Liver (tissue), 3 donors: Measurements from ENCODE around the gene FBXO44.

ENCODE experiments used
- ATF3 ChIP-seq: IDR thresholded peaks from 2 replicates; pipeline ENCODE4 v1.6.1; 2016; ENCODE audit warnings: antibody characterized with exemption
- EGR1 ChIP-seq, 2 donors: IDR thresholded peaks; 2 replicates each; pipeline ENCODE4 v1.6.1; 2016 to 2018; ENCODE audit warnings: antibody characterized with exemption in 2 of 2, low read depth in 2 of 2
- FOXA1 ChIP-seq: IDR thresholded peaks from 2 replicates; pipeline ENCODE4 v1.6.1; 2016; ENCODE audit warnings: antibody characterized with exemption
- GABPA ChIP-seq, 2 donors: IDR thresholded peaks in 1 of 2; conservative IDR thresholded peaks in 1 of 2; 2 replicates each; pipeline ENCODE4 v1.6.1; 2016; ENCODE audit warnings: antibody characterized with exemption in 2 of 2, mild to moderate bottlenecking in 1 of 2, moderate library complexity in 1 of 2
- HNF4A ChIP-seq, 2 donors: conservative IDR thresholded peaks; 2 replicates each; pipeline ENCODE4 v1.6.1; 2016; ENCODE audit warnings: antibody characterized with exemption in 2 of 2, mild to moderate bottlenecking in 2 of 2
- JUND ChIP-seq, 2 donors: IDR thresholded peaks; 2 replicates each; pipeline ENCODE4 v1.6.1; 2016; ENCODE audit warnings: antibody characterized with exemption in 2 of 2
- MAX ChIP-seq: IDR thresholded peaks from 2 replicates; pipeline ENCODE4 v1.6.1; 2016; ENCODE audit warnings: antibody characterized with exemption
- RAD21 ChIP-seq, 2 donors: IDR thresholded peaks; 2 replicates each; pipeline ENCODE4 v1.6.1; 2016; ENCODE audit warnings: antibody characterized with exemption in 2 of 2, mild to moderate bottlenecking in 2 of 2
- RXRA ChIP-seq, 2 donors: IDR thresholded peaks; 2 replicates each; pipeline ENCODE4 v1.6.1; 2017 to 2018; ENCODE audit warnings: antibody characterized with exemption in 2 of 2, mild to moderate bottlenecking in 1 of 2
- SP1 ChIP-seq: IDR thresholded peaks from 2 replicates; pipeline ENCODE4 v1.6.1; 2018; ENCODE audit warnings: antibody characterized with exemption, mild to moderate bottlenecking
- TAF1 ChIP-seq: conservative IDR thresholded peaks from 2 replicates; pipeline ENCODE4 v1.6.1; 2016; ENCODE audit warnings: antibody characterized with exemption, mild to moderate bottlenecking
- TF ChIP-seq, protein P1 (sequence below): fragments of 150-350 bp; IDR thresholded peaks from 2 replicates; pipeline ENCODE4 v1.5.1; 2017; ENCODE audit warnings: improper control_type of control experiment, low read depth, low read length; ENCODE audit not compliant: missing input control
- TF ChIP-seq, protein P2 (sequence below): IDR thresholded peaks from 2 replicates; pipeline ENCODE4 v1.6.1; 2016; ENCODE audit warnings: antibody characterized with exemption, mild to moderate bottlenecking
- donor health status: healthy.
- donor health status: healthy.

- no peak for TF ChIP-seq JUND (IDR thresholded peaks at IDR 0.05)
- TF ChIP-seq, protein P1, sequence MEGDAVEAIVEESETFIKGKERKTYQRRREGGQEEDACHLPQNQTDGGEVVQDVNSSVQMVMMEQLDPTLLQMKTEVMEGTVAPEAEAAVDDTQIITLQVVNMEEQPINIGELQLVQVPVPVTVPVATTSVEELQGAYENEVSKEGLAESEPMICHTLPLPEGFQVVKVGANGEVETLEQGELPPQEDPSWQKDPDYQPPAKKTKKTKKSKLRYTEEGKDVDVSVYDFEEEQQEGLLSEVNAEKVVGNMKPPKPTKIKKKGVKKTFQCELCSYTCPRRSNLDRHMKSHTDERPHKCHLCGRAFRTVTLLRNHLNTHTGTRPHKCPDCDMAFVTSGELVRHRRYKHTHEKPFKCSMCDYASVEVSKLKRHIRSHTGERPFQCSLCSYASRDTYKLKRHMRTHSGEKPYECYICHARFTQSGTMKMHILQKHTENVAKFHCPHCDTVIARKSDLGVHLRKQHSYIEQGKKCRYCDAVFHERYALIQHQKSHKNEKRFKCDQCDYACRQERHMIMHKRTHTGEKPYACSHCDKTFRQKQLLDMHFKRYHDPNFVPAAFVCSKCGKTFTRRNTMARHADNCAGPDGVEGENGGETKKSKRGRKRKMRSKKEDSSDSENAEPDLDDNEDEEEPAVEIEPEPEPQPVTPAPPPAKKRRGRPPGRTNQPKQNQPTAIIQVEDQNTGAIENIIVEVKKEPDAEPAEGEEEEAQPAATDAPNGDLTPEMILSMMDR, result no peak
- no peak for TF ChIP-seq TAF1
- TF ChIP-seq MAX, result no peak
- TF ChIP-seq, protein P2, sequence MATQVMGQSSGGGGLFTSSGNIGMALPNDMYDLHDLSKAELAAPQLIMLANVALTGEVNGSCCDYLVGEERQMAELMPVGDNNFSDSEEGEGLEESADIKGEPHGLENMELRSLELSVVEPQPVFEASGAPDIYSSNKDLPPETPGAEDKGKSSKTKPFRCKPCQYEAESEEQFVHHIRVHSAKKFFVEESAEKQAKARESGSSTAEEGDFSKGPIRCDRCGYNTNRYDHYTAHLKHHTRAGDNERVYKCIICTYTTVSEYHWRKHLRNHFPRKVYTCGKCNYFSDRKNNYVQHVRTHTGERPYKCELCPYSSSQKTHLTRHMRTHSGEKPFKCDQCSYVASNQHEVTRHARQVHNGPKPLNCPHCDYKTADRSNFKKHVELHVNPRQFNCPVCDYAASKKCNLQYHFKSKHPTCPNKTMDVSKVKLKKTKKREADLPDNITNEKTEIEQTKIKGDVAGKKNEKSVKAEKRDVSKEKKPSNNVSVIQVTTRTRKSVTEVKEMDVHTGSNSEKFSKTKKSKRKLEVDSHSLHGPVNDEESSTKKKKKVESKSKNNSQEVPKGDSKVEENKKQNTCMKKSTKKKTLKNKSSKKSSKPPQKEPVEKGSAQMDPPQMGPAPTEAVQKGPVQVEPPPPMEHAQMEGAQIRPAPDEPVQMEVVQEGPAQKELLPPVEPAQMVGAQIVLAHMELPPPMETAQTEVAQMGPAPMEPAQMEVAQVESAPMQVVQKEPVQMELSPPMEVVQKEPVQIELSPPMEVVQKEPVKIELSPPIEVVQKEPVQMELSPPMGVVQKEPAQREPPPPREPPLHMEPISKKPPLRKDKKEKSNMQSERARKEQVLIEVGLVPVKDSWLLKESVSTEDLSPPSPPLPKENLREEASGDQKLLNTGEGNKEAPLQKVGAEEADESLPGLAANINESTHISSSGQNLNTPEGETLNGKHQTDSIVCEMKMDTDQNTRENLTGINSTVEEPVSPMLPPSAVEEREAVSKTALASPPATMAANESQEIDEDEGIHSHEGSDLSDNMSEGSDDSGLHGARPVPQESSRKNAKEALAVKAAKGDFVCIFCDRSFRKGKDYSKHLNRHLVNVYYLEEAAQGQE, result no peak
- no peak for TF ChIP-seq RAD21 (IDR thresholded peaks at IDR 0.05)
- no peak for TF ChIP-seq EGR1 (IDR thresholded peaks at IDR 0.05; ENCODE audit: low read depth in 2 of 2)
- TF ChIP-seq SP1, result no peak
- no peak for TF ChIP-seq RXRA (IDR thresholded peaks at IDR 0.05)
- no peak for TF ChIP-seq HNF4A (conservative IDR thresholded peaks at IDR 0.05)
- no peak for TF ChIP-seq ATF3
- TF ChIP-seq GABPA (IDR thresholded peaks at IDR 0.05 in 1 of 2, conservative IDR thresholded peaks at IDR 0.05 in 1 of 2), result no peak
- no peak for TF ChIP-seq FOXA1
Measured at GRCh38 chr1:11623702-11624101, 31.0 kb upstream of the FBXO44 start.
